GM20431 (cell line): Measurements from ENCODE around the gene NUP188.
"Not testable (repeated sequence)": the region's sequence is repeated elsewhere in the genome, so short reads cannot be mapped to it uniquely, and the experiment has no call there.

ENCODE experiments used
- in situ Hi-C: fragments of 300-500 bp; cut with MseI, MboI; formaldehyde crosslinking; loops from one replicate; pipeline ENCODE4 v1.15.0; 2020; ENCODE audit warnings: low sequenced_read_pairs; ENCODE audit not compliant: unreplicated experiment

Gene NUP188

DNA sequence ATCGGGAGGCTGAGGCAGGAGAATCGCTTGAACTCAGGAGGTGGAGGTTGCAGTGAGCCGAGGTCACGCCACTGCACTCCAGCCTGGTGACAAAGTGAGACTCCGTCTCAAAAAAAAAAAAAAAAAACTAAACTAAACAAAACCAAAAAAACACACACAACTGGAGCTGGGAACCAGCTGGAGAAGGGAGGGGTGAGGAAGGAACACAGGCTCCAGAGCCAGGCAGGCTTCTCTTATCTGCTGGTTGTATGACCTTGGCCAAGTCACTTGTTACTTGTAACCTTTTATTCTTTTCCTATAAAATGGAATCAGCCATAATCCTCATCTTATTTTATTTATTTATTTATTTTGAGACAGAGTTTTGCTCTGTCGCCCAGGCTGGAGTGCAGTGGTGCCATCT, 56.7 kb downstream of the NUP188 start:
- in situ Hi-C loops: not testable (repeated sequence)

DNA sequence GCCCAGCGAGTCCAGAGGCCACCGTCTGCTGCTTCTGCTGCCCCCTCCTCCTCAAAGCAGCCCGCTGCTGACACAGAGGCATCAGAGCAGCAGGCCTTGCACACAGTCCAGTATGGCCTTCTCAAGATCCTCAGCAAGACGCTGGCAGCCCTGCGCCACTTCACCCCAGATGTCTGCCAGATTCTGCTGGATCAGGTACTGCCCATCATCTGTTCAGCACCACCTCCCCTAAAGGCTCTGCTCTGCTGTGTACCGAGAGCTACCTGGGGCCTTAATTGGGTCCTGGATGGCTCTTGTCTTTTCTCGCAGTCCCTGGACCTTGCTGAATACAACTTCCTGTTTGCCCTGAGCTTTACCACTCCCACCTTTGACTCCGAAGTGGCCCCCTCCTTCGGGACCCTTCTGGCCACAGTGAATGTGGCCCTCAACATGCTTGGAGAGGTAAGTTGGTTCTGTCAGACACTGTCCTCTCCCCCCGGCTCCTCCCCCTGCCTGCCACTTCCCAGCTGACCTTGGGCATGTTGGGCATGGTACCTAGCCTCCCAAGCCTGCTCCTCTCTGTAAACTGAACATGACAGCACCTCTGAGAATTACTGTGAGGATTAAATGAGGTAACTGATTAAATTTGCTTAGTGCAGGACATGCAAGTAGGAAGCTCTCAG, 58.0 kb downstream of the NUP188 start:
- in situ Hi-C loops: no loop called here

DNA sequence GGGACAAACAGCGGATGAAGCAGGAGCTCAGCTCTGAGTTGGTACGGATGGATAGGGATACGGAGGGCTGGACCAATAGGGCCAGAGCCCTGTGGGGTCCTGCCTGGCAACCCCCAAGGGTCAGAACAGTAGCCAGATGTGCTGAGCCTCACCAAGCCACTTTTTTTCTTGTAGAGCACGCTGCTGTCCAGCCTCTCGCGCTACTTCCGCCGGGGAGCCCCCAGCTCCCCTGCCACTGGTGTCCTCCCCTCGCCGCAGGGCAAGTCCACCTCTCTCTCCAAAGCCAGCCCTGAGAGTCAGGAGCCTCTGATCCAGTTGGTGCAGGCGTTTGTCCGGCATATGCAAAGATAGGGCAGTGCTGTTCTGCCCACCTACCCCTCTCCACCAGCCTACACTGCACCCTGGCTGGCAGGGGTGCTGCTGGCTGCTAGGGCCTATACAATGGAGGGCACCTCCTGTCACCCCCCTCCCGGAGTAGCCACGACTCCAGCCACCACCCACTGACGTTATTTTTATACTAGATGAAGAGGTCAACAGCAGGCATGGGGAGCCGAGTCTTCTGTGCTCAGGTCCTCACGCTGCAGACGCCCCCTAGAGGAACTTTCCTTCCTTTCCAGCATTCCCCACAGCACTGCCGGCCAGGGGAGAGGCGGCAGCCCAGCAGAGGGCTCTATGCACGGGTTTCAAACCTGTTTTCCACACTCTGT, 59.0 kb downstream of the NUP188 start:
- in situ Hi-C loops: no loop called here

DNA sequence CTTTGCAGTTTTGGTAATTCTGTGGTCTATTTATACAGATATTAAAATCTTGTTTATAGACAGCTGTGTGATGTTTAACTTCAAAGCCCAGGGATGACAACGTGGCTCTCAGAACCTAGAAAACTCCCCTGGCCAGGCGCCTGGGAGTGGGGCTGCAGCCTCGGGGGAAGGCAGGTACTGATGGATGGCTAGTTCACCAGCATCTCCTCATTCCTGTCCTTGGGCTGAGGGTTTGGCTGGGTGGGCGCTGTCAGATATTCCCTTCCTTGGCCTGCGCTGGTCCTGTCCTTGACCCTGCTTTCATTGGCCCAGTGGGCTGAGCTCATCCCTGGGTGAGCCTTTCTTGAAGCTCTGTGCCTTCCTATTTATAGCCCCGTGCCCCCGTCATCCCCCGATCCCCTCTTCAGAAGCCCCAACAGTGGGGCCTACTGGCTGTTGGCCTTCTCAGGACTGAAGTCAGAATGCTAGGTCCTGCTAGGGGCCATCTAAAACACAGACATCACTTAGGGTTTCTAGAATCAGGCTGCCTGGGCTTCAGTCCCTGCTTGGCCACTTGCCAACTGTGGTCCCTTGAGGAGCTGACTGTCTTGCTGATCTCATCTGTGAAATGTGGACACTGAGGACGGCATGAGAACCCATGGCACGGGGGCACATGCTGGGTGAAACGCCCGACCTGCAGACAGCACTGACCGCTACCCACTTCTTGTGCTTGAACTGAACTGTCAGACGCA, 59.7 kb downstream of the NUP188 start:
- in situ Hi-C loops: no loop called here

DNA sequence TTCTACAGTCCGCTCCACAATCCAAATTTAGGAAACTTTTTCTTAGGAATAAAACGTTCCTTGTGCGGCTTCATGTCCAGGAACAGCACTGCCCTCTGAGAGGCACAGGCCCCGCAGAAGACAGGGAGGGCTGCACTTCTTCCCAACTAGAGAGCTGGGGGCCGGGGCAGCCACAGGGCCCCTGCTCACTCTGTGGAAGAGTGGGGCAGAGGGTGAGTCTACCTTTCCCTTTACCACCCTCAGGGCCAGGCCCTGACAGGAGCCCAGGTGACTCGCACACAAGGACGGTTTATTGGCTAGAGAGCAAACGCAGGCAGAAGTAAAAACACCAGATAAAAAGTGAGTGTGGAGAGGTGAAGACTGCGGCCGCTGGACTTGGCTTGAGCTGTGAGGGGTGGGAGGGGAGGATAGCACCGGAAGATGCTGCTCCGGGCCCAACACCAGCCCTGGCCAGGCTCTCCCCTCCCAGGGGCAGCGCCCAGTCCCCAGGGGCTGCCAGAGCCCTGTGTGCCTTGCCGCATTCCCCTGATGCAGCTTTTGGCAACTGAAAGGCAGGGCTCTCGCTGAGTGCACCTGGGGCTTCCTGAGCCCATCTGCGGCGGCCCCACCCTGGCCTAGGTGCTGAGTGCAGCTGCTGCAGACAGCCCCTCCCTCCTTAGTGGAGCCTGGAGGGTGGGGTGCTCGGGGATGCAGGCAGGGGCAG, 60.4 kb downstream of the NUP188 start:
- in situ Hi-C loops: no loop called here

DNA sequence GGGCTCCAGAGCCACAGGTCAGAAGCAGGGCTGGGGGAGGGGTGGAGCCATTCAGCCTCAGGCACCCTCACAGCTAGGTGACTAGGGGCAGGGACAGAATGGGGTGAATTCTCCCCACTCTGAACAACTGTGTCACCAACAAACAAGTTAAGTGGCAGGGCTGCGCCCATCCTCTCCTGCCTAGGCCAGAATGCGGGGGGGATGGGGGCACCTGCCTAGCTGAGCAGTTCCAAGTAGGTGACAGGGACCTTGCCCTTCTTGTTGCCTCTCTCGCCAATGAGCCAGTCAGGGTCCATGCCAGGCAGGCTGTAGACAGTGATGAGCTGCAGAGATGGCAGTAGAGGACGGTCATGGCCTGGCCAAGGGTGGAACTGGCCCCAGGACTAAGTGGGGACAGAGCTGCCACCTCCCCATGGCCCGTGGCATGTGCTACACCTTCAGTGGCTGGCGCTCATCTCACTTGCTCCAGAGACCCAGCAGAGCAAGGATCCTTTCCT, 61.0 kb downstream of the NUP188 start:
- in situ Hi-C loops: no loop called here

DNA sequence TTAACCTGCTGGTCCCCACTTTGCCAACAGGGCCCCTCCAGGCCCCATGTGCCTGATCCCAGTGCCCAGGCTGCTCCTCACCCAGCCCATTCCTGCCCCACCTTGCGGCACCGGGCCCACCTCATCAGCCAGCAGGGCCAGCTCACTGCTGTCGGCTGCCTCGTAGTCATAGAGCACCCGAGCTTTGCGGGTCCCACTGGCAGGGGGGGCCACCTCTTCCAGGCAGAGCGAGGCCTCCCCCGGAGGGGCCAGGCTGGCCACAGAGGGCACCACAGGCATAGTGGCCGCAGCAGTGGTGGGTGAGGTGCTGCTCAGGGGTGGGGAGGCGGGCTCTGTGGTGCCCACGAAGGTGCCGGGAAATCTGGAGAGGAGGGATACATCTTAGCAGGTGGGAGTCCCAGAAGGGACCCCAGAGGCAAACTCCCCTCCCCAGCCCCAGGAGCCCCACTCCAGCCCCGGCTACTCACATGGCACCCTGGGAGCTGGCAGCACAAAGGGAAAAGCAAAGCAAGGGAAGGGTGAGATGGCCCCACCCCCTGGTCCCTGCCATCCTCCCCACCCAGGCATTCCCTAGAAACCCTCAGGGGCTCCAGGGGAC, 61.6 kb downstream of the NUP188 start:
- in situ Hi-C loops: no loop called here

DNA sequence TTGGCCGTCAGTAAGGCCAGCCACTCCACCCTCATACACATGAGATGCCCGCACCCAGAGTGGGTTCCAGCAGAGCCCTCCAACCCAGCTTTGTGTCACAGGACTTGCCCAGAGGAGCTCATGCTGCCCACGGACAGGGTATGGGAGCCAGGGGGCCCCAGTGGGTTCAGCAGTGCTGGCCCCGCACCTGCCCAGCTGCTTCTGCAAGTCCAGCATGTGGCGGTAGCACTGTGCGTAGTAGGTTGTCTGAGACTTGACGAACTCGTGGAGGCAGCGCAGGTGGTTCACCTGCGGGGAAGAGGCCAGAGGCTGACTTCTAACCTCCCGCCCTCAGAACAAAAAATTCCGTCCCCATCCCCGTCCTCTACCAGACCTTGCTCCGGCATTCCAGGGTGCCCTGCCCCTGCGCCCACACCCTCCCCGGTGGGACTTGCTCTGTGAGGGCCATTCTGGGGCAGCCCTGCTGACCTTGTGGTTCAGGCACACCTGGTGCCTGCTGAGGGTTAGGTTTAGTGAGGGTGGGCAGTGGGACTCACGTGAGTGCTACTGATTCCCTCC, 62.2 kb downstream of the NUP188 start:
- in situ Hi-C loops: no loop called here

DNA sequence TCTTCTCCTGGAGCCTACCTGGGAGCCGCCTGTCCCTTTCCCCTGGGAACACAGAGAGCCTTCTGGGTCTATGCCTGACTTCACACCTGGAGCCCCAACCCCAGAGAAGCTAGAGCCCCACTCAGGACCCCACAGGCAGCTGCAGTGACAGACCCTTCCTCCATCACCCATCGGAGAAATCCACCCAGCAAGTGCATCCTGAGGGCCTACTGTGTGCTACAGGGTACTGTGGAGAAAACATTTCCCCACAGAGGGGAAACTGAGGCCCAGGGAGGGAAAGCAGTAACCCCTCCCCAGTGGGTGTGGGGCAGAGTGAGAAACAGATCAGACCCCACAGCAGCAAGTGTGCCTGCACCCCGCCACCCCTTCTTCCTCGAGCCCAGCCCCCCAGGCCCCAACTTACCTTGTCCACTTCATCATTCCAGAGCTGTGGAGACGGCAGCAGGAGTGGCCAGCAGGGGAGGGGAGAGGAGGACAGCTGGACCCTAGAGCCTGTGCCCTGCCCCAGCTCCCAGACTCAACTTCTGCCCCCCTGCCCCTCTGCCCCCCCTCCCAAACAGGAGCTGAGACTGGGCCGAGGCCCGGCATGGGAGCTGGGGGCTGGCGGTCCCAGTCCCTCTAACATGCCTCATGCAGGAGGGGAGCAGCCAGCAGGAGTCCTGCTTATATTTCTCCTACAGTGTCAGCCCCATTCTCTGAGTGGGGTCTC, 62.9 kb downstream of the NUP188 start:
- in situ Hi-C loops: no loop called here

DNA sequence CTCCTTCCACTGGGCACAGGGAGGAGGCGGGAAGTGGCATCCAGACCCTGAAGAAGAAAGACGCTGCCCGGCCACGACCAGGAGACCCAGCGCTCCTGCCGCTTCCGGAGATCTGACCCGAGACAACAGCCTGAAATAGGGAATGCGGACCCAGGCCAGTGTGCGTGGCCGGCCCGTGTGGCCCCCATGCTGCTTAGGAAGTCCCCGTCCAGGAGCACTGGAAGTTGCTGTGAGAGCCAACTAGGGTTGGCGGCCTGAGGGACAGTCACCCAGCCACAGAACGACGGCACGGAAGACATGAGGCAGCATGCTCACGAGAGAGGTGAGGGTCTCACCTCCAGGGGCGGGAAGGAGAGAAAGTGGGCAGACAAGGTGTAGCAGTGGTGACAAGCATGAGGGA, 63.7 kb downstream of the NUP188 start:
- in situ Hi-C loops: no loop called here

DNA sequence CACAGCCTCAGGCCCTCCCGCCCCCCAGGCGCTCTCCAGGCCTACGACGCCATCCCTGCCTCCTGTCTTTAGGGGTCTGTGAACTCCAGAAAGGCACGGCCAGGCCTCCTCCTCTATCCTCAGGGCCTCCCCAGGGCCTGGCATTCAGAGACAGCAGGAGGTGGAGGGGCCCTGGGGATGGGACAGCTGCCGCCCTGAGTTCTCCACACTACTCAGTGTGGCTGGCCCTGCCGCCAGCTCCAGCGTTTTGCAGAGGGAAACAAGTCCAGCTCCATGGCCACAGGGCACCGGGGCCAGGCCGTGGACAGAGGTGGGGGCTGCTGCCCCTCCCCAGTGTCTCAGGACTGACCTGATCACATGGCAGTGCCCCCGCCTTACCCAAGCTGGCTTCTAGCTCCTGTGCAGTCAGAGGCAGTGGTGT, 64.3 kb downstream of the NUP188 start:
- in situ Hi-C loops: no loop called here

DNA sequence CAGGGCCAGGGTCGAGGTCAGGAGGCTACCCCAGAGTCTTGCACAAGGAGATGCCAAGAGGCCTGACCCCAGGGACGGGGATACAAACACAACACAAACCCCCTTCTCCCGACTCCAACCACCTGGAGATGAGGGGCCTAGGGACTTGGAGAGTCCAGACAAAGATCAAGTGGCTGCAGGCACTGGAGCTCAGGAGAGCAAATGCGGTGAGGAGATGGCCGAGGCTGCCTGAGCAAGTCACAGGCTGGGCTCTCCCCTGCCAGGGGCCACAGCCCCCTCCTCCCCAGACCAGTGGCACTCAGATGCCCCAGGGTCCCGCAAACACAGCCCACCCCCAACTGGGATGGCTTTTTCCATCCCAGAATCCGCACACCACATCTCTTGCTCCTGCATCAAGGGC, 64.8 kb downstream of the NUP188 start:
- in situ Hi-C loops: no loop called here

DNA sequence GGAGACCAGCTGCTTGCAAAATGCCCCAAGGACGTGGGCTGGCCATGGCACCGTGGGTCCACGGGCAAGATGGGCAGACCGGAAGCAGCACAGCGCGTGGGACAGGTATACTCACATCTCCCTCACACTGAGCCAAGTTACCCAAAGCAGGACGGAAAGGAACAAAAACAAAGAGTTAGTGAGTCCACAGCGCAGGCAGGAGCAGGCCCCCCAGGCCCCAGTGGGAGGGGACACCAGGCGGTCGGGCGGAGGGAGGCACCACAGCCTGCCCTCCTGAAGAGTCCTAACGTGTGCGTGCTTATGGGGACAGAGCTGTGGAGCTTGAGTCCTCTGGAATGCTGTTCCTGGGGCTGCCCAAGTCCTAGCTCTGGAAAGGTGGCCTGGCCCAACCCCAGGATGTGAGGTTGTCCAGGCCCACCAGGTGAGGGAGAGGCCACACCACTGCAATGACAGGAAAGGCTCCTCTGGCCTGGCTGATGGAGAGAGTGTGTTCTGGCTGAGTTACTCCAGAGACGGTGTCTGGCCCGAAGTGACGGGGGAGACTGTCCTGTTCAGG, 65.5 kb downstream of the NUP188 start:
- in situ Hi-C loops: no loop called here

DNA sequence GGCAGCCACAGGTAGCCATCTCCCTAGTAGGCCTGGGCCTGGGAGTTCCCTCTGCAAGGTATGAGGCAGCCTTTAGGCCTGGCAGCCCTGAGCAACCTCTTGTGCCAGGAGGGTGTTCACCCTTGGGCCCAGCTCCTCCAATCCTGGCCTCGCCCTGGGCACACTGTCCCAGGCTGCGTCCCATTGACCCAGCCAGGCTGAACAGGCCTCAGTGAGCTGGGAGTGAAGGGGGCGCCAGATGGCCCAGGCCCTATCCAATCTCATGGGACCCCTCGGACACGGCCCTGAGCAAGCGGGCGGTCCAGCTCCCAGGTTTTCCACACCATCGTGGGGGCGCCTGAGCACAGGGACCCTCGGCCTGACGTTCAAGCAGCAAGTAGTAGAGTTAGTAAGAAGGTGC, 66.2 kb downstream of the NUP188 start:
- in situ Hi-C loops: no loop called here

DNA sequence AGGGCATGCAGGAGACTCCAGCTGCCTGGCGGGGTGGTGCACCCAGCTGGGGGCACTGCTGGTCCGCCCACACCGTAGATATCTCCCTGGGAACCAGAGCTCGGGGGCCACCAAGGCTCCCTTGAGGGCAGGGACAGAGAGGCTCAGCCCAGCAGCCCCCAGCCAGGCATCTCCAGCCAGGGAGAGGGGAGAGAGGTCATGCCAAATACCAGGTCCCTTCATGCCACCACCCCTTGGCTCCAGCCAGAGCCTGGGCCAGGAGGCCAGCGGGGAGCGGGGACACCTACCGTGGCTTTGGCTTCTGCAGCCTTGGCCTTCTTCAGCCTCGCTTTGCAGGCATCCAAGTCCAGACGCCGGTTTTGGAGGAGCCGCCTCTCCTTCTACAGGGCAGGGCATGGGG, 66.6 kb downstream of the NUP188 start:
- in situ Hi-C loops: no loop called here

DNA sequence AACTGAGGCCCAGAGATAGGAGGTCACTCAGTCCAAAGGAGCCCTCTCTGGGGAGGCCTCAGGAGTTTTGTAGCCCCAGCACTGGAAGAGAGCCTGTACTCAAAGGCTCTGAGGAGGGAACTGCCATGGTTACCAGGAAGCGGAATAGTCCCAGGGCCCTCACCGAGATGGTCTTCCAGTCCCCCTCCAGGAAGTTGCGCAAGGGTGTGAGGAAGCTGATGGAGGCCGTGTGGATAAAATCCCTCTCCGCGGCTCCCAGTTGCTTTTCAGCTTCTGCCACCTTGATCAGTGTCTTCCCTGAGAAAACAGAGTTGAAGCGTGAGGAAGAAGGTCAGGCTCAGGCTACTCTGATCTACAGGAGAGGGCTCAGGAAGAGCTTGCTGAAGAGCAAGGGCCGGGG, 67.1 kb downstream of the NUP188 start:
- in situ Hi-C loops: no loop called here

DNA sequence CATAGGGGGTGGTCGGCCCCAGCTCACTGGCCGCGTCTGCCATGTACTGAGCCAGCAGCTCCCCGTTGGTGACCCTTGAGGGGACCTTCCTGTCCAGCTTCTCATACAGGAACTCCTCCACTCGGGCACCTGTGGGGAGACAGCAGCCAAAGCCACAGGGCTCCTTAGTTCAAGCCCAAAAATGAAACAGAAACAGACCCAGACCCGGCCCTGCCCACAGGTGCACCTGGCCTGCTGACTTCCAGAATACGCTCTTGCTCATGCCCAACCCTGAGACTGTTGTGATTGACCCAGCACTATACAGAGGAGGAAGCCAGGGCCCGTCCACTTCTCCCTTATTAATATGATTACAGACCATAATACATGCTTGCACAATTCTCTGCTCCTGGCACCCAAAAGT, 73.6 kb downstream of the NUP188 start:
- in situ Hi-C loops: no loop called here

DNA sequence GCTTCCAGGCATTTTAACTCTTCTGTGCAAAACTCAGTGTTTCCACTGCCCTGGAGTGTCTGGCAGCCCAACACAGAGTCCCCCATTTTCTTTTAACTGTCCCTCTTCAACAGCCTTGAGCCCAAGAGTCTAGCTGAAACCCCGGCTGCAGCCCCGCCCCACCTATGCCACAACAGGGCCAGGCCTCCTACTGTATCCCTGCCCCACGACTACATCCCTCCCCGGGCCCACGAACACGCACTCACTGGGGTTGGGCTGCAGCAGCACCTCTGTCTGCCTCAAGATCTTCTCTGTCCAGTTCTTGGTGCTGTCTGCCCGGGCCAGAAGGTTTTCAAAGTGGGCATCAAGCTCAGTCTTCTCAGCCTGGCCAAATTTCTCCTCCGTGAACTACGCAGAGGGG, 74.5 kb downstream of the NUP188 start:
- in situ Hi-C loops: no loop called here
